WTC11 (cell line): ENCODE measurements around the gene LRCH4.

ENCODE experiments used
- ATF3 ChIP-seq: sonication (generic); formaldehyde crosslinking; conservative IDR thresholded peaks from 2 replicates; pipeline ENCODE4 v1.8.1; 2022; ENCODE audit warnings: mild to moderate bottlenecking, missing genetic modification reagents
- CTCF ChIP-seq: fragments of 200-600 bp; IDR thresholded peaks from 2 replicates; pipeline ENCODE4 v1.8.0; 2022; ENCODE audit warnings: antibody characterized with exemption
- ELF4 ChIP-seq: sonication (generic); formaldehyde crosslinking; IDR thresholded peaks from 2 replicates; pipeline ENCODE4 v1.8.1; 2022; ENCODE audit warnings: low read depth, mild to moderate bottlenecking, moderate library complexity, missing genetic modification reagents
- IRF1 ChIP-seq: sonication (generic); formaldehyde crosslinking; IDR thresholded peaks from 2 replicates; pipeline ENCODE4 v1.8.0; 2023; ENCODE audit warnings: missing genetic modification reagents
- MAX ChIP-seq: sonication (generic); formaldehyde crosslinking; IDR thresholded peaks from 2 replicates; pipeline ENCODE4 v1.8.0; 2022; ENCODE audit warnings: mild to moderate bottlenecking, missing genetic modification reagents
- MYBL2 ChIP-seq: sonication (generic); formaldehyde crosslinking; IDR thresholded peaks from 2 replicates; pipeline ENCODE4 v1.8.1; 2023; ENCODE audit warnings: mild to moderate bottlenecking, moderate library complexity, missing genetic modification reagents
- PREB ChIP-seq: sonication (generic); formaldehyde crosslinking; IDR thresholded peaks from 2 replicates; pipeline ENCODE4 v1.8.1; 2022; ENCODE audit warnings: mild to moderate bottlenecking, missing genetic modification reagents, moderate library complexity, borderline replicate concordance
- SP1 ChIP-seq: sonication (generic); formaldehyde crosslinking; conservative IDR thresholded peaks from 2 replicates; pipeline ENCODE4 v1.8.1; 2022; ENCODE audit warnings: missing genetic modification reagents
- TEAD1 ChIP-seq: sonication (generic); formaldehyde crosslinking; IDR thresholded peaks from 2 replicates; pipeline ENCODE4 v1.8.0; 2022; ENCODE audit warnings: mild to moderate bottlenecking, missing genetic modification reagents

- TF ChIP-seq PREB (CRISPR knock-in tag), result no peak
- TF ChIP-seq CTCF, result no peak
- TF ChIP-seq ATF3 (CRISPR knock-in tag), result no peak
- TF ChIP-seq ELF4, result no peak
- peak; percentile 35; the same call in 1 of the 2 replicates for TF ChIP-seq SP1
- no peak for TF ChIP-seq IRF1 (CRISPR knock-in tag)
- TF ChIP-seq TEAD1 (CRISPR knock-in tag), result no peak
- no peak for TF ChIP-seq MYBL2
- TF ChIP-seq MAX (CRISPR knock-in tag), result no peak
Measured at GRCh38 chr7:100589341-100589947, 3.5 kb upstream of the LRCH4 start.
